ENCODE measurements around the gene NAGLU. TPM values are rescaled to one million over a fixed set of nuclear protein-coding genes. Genes with fewer than 3 reads are reported as not detected.
A peak's percentile ranks its signal among the peaks of the same experiment; 100 is the strongest.

The NAGLU gene
- total and polyA plus RNA-seq, 2 of the 13 experiments (the other 11 are each of a cell fraction or from before 2014, with no cell fraction given): 28.2 to 40.1 TPM

DNA sequence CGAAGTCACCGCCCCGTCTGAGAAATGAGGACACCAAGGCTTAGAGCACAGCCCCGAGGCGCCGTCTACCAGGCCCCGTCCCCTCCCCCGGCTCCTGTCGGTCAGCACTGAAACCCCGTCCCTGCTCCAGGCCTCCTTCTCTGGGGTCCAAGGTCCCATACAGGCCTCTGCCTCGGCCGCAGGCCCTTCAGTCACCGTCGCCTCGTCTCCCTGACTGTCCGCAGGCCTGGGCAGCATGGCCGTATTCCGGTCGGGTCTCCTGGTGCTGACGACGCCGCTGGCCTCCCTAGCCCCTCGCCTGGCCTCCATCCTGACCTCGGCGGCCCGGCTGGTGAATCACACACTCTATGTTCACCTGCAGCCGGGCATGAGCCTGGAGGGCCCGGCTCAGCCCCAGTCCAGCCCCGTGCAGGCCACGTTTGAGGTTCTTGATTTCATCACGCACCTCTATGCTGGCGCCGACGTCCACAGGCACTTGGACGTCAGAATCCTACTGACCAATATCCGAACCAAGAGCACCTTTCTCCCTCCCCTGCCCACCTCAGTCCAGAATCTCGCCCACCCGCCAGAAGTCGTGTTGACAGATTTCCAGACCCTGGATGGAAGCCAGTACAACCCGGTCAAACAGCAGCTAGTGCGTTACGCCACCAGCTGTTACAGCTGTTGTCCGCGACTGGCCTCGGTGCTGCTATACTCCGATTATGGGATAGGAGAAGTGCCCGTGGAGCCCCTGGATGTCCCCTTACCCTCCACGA, 26.5 kb downstream of the NAGLU start (continued):
- no peak for TF ChIP-seq ZNF672 (CRISPR knock-in tag; IDR thresholded peaks at IDR 0.05)
- peak; percentile 67 for TF ChIP-seq ZNF781 (CRISPR knock-in tag; IDR thresholded peaks at IDR 0.05; ENCODE audit: borderline replicate concordance, not compliant biosample characterization)
- peak; percentile 68 for TF ChIP-seq ZNF160 (CRISPR knock-in tag; IDR thresholded peaks at IDR 0.05)
- TF ChIP-seq ZNF775 (CRISPR knock-in tag; IDR thresholded peaks at IDR 0.05; ENCODE audit: borderline replicate concordance): peak; percentile 83
- TF ChIP-seq, protein P1, sequence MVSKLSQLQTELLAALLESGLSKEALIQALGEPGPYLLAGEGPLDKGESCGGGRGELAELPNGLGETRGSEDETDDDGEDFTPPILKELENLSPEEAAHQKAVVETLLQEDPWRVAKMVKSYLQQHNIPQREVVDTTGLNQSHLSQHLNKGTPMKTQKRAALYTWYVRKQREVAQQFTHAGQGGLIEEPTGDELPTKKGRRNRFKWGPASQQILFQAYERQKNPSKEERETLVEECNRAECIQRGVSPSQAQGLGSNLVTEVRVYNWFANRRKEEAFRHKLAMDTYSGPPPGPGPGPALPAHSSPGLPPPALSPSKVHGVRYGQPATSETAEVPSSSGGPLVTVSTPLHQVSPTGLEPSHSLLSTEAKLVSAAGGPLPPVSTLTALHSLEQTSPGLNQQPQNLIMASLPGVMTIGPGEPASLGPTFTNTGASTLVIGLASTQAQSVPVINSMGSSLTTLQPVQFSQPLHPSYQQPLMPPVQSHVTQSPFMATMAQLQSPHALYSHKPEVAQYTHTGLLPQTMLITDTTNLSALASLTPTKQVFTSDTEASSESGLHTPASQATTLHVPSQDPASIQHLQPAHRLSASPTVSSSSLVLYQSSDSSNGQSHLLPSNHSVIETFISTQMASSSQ (IDR thresholded peaks at IDR 0.05; ENCODE audit: low read depth): no peak
- TF ChIP-seq, protein P1 (CRISPR knock-in tag; IDR thresholded peaks at IDR 0.05; ENCODE audit: borderline replicate concordance): no peak; the same call in 1 of the 2 replicates
- TF ChIP-seq MBD4 (IDR thresholded peaks at IDR 0.05; ENCODE audit: borderline replicate concordance, low read length): no peak
- TF ChIP-seq CBX1 (IDR thresholded peaks at IDR 0.05; ENCODE audit: low read depth): no peak
- TF ChIP-seq, protein P2, sequence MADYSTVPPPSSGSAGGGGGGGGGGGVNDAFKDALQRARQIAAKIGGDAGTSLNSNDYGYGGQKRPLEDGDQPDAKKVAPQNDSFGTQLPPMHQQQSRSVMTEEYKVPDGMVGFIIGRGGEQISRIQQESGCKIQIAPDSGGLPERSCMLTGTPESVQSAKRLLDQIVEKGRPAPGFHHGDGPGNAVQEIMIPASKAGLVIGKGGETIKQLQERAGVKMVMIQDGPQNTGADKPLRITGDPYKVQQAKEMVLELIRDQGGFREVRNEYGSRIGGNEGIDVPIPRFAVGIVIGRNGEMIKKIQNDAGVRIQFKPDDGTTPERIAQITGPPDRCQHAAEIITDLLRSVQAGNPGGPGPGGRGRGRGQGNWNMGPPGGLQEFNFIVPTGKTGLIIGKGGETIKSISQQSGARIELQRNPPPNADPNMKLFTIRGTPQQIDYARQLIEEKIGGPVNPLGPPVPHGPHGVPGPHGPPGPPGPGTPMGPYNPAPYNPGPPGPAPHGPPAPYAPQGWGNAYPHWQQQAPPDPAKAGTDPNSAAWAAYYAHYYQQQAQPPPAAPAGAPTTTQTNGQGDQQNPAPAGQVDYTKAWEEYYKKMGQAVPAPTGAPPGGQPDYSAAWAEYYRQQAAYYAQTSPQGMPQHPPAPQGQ (CRISPR knock-in tag; IDR thresholded peaks at IDR 0.05; ENCODE audit: borderline replicate concordance): no peak
- no peak for TF ChIP-seq SOX13 (IDR thresholded peaks at IDR 0.05)
- 0 out of 4 replicates have a peak, but pooled peaks of 1 of the 2 experiments have one; percentile 10 for TF ChIP-seq SOX13 (CRISPR knock-in tag; conservative IDR thresholded peaks at IDR 0.05 in 1 of 2, IDR thresholded peaks at IDR 0.05 in 1 of 2)
- peak; percentile 81; the same call in 1 of the 2 replicates for TF ChIP-seq ZNF615 (CRISPR knock-in tag; IDR thresholded peaks at IDR 0.05; ENCODE audit: borderline replicate concordance)
- no peak for TF ChIP-seq RXRB (CRISPR knock-in tag; IDR thresholded peaks at IDR 0.05; ENCODE audit: borderline replicate concordance)
- TF ChIP-seq, protein P3, sequence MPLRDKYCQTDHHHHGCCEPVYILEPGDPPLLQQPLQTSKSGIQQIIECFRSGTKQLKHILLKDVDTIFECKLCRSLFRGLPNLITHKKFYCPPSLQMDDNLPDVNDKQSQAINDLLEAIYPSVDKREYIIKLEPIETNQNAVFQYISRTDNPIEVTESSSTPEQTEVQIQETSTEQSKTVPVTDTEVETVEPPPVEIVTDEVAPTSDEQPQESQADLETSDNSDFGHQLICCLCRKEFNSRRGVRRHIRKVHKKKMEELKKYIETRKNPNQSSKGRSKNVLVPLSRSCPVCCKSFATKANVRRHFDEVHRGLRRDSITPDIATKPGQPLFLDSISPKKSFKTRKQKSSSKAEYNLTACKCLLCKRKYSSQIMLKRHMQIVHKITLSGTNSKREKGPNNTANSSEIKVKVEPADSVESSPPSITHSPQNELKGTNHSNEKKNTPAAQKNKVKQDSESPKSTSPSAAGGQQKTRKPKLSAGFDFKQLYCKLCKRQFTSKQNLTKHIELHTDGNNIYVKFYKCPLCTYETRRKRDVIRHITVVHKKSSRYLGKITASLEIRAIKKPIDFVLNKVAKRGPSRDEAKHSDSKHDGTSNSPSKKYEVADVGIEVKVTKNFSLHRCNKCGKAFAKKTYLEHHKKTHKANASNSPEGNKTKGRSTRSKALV (CRISPR knock-in tag; IDR thresholded peaks at IDR 0.05): no peak
- no peak for TF ChIP-seq HDAC6 (IDR thresholded peaks at IDR 0.05; ENCODE audit: low read depth, low read length)
- TF ChIP-seq, protein P4, sequence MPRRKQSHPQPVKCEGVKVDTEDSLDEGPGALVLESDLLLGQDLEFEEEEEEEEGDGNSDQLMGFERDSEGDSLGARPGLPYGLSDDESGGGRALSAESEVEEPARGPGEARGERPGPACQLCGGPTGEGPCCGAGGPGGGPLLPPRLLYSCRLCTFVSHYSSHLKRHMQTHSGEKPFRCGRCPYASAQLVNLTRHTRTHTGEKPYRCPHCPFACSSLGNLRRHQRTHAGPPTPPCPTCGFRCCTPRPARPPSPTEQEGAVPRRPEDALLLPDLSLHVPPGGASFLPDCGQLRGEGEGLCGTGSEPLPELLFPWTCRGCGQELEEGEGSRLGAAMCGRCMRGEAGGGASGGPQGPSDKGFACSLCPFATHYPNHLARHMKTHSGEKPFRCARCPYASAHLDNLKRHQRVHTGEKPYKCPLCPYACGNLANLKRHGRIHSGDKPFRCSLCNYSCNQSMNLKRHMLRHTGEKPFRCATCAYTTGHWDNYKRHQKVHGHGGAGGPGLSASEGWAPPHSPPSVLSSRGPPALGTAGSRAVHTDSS (CRISPR knock-in tag; conservative IDR thresholded peaks at IDR 0.05): no peak
- TF ChIP-seq, protein P5, sequence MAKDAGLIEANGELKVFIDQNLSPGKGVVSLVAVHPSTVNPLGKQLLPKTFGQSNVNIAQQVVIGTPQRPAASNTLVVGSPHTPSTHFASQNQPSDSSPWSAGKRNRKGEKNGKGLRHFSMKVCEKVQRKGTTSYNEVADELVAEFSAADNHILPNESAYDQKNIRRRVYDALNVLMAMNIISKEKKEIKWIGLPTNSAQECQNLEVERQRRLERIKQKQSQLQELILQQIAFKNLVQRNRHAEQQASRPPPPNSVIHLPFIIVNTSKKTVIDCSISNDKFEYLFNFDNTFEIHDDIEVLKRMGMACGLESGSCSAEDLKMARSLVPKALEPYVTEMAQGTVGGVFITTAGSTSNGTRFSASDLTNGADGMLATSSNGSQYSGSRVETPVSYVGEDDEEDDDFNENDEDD (CRISPR knock-in tag; IDR thresholded peaks at IDR 0.05; ENCODE audit: borderline replicate concordance): peak; percentile 11; the same call in 1 of the 2 replicates

Data from HepG2 (cell line).